ENCODE results near the gene PCDHB1. TPM values are rescaled to one million over a fixed set of nuclear protein-coding genes. Genes with fewer than 3 reads are reported as not detected.
"Not testable (repeated sequence)": the region's sequence is repeated elsewhere in the genome, so short reads cannot be mapped to it uniquely, and the experiment has no call there.

Gene PCDHB1
- total RNA-seq, 6 donors from 2014 or later: 0.09 to 1.0 (median 0.19) TPM

DNA sequence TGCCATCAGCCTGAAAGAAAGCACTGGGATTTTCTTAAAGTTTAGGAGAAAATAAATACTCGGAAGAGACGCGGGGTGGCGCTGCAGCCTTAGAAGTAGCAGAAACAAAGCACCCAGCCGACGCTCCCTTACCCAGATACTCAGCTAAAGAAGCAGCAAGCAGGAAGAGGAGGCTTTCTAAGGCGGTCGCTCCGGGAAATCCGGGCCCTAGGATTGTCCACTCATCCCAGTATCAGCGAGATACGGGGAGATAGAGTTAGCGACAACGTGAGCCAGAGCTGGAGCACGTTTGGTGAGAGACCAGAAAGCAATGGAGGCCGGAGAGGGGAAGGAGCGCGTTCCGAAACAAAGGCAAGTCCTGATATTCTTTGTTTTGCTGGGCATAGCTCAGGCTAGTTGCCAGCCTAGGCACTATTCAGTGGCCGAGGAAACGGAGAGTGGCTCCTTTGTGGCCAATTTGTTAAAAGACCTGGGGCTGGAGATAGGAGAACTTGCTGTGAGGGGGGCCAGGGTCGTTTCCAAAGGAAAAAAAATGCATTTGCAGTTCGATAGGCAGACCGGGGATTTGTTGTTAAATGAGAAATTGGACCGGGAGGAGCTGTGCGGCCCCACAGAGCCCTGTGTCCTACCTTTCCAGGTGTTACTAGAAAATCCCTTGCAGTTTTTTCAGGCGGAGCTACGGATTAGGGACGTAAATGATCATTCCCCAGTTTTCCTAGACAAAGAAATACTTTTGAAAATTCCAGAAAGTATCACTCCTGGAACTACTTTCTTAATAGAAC, 43.5 kb downstream of the PCDHB1 start, which contains the start of gene PCDHB2:
PCDHB2 (plus strand) TSS at position 135 of the 782 bp plus-strand sequence; CDS start at position 311, 176 bp downstream.
- Histone ChIP-seq H3K36me3 (no peaks in the 10 kb centered on the region), H3K27me3 (no peaks in the 10 kb centered on the region), H3K4me1 (no peaks in the 10 kb centered on the region), H3K4me3 (peak within 1 kb of the TSS in 3 of 4 donors; percentile 22 to 38 (median 33)), H3K9me3 (peaks cover 4 to 42% (median 20%) of the 10 kb centered on the region in 4 donors), H3K27ac (peak within 1 kb of the TSS in 1 of 4 donors; percentile 31)
- peak in 1 of 2 donors; percentile 86 for ATAC-seq (ENCODE audit: low FRiP score in 2 of 2)
- WGBS, 2 donors: 19 to 20% methylated on average over 29 of the region's 29 CpGs
- TF ChIP-seq POLR2A (IDR thresholded peaks at IDR 0.05) (no peak), EP300 (IDR thresholded peaks at IDR 0.05) (no peak), POLR2AphosphoS5 (IDR thresholded peaks at IDR 0.05) (no peak)
- TF ChIP-seq, protein P1, sequence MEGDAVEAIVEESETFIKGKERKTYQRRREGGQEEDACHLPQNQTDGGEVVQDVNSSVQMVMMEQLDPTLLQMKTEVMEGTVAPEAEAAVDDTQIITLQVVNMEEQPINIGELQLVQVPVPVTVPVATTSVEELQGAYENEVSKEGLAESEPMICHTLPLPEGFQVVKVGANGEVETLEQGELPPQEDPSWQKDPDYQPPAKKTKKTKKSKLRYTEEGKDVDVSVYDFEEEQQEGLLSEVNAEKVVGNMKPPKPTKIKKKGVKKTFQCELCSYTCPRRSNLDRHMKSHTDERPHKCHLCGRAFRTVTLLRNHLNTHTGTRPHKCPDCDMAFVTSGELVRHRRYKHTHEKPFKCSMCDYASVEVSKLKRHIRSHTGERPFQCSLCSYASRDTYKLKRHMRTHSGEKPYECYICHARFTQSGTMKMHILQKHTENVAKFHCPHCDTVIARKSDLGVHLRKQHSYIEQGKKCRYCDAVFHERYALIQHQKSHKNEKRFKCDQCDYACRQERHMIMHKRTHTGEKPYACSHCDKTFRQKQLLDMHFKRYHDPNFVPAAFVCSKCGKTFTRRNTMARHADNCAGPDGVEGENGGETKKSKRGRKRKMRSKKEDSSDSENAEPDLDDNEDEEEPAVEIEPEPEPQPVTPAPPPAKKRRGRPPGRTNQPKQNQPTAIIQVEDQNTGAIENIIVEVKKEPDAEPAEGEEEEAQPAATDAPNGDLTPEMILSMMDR (IDR thresholded peaks at IDR 0.05): peak in 4 of 6 experiments; percentile 4 to 39 (median 19)
- no peak for DNase-seq

DNA sequence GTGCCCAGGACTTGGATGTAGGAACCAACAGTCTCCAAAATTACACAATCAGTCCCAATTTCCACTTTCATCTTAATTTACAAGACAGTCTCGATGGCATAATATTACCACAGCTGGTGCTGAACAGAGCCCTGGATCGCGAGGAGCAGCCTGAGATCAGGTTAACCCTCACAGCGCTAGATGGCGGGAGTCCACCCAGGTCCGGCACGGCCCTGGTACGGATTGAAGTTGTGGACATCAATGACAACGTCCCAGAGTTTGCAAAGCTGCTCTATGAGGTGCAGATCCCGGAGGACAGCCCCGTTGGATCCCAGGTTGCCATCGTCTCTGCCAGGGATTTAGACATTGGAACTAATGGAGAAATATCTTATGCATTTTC, 44.1 kb downstream of the PCDHB1 start:
- Histone ChIP-seq H3K27ac (no peak overlapping the region), H3K36me3 (no peaks in the 10 kb centered on the region), H3K27me3 (no peaks in the 10 kb centered on the region), H3K4me1 (no peaks in the 10 kb centered on the region), H3K4me3 (peak overlapping the region in 3 of 4 donors; percentile 22 to 38 (median 33)), H3K9me3 (peaks cover 4 to 41% (median 24%) of the 10 kb centered on the region in 4 donors)
- DNase-seq (no peak), ATAC-seq (ENCODE audit: low FRiP score in 2 of 2) (no peak)
- 33 to 41% methylated on average over 8 to 12 of the region's 12 CpGs for WGBS, 2 donors
- TF ChIP-seq EP300 (IDR thresholded peaks at IDR 0.05): no peak
- no peak for TF ChIP-seq POLR2A (IDR thresholded peaks at IDR 0.05)
- no peak for TF ChIP-seq POLR2AphosphoS5 (IDR thresholded peaks at IDR 0.05)
- TF ChIP-seq, protein P1 (IDR thresholded peaks at IDR 0.05): no peak

DNA sequence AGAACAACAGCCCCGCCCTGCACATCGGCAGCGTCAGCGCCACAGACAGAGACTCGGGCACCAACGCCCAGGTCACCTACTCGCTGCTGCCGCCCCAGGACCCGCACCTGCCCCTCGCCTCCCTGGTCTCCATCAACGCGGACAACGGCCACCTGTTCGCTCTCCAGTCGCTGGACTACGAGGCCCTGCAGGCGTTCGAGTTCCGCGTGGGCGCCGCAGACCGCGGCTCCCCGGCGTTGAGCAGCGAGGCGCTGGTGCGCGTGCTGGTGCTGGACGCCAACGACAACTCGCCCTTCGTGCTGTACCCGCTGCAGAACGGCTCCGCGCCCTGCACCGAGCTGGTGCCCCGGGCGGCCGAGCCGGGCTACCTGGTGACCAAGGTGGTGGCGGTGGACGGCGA, 45.0 kb downstream of the PCDHB1 start:
- not testable (repeated sequence) for H3K27ac ChIP-seq; H3K27me3 ChIP-seq; H3K4me3 ChIP-seq; H3K36me3 ChIP-seq; ATAC-seq (ENCODE audit: low FRiP score in 2 of 2); H3K4me1 ChIP-seq
- peak in 1 of 2 donors; percentile 60 for DNase-seq
- peaks cover 4 to 45% (median 33%) of the 10 kb centered on the region in 4 donors for H3K9me3 ChIP-seq
- 40% methylated on average over 2 of the region's 46 CpGs; no CpG with 5 or more reads in 1 of the 2 donors for WGBS, 2 donors

DNA sequence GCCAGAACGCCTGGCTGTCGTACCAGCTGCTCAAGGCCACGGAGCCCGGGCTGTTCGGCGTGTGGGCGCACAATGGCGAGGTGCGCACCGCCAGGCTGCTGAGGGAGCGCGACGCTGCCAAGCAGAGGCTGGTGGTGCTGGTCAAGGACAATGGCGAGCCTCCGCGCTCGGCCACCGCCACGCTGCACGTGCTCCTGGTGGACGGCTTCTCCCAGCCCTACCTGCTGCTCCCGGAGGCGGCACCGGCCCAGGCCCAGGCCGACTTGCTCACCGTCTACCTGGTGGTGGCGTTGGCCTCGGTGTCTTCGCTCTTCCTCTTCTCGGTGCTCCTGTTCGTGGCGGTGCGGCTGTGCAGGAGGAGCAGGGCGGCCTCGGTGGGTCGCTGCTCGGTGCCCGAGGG, 45.4 kb downstream of the PCDHB1 start:
- not testable (repeated sequence) for H3K27me3 ChIP-seq; H3K4me3 ChIP-seq; H3K4me1 ChIP-seq; ATAC-seq (ENCODE audit: low FRiP score in 2 of 2); H3K36me3 ChIP-seq; H3K27ac ChIP-seq
- H3K9me3 ChIP-seq: peaks cover 4 to 49% (median 37%) of the 10 kb centered on the region in 4 donors
- DNase-seq: peak in 1 of 2 donors; percentile 64
- WGBS, 2 donors: 42 to 56% methylated on average over 5 to 23 of the region's 38 CpGs

DNA sequence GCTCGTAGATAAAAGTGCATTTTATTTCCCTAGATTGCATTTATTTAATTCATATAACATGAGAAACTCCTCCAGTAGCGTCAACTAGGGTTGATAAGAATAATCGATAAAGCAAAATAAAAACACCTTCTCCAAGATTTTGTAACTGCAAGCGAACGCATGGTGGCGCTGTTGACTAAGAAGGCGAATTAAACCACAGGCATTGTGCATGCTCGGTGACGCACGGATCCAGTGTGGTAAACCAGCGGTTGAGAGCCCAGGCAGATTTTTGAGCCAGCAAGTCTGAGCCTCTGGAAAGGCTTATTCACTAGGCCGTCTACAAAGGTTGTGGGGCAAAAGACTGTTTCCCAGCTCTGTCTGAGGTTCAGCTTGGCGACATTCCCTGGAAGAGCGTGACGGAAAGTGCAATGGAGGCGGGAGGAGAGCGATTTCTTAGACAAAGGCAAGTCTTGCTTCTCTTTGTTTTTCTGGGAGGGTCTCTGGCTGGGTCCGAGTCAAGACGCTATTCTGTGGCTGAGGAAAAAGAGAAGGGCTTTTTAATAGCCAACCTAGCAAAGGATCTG, 49.1 kb downstream of the PCDHB1 start, which contains the start of gene PCDHB3:
PCDHB3 (plus strand) TSS at position 231 of the 563 bp plus-strand sequence; CDS start at position 408, 177 bp downstream.
- peak in 1 of 2 donors; percentile 53 for ATAC-seq (ENCODE audit: low FRiP score in 2 of 2)
- H3K27me3 ChIP-seq: no peaks in the 10 kb centered on the region
- peak in 1 of 2 donors; percentile 27 for DNase-seq
- 20 to 22% methylated on average over 19 of the region's 19 CpGs for WGBS, 2 donors
- H3K4me3 ChIP-seq: peak within 1 kb of the TSS in 3 of 4 donors; percentile 4 to 24 (median 18)
- peaks cover 3 to 48% (median 23%) of the 10 kb centered on the region in 4 donors for H3K9me3 ChIP-seq
- no peaks in the 10 kb centered on the region for H3K4me1 ChIP-seq
- no peak within 1 kb of the TSS for H3K27ac ChIP-seq
- H3K36me3 ChIP-seq: no peaks in the 10 kb centered on the region
- TF ChIP-seq, protein P1 (IDR thresholded peaks at IDR 0.05): peak in 2 of 6 experiments; percentile 18 to 34
- no peak for TF ChIP-seq POLR2A (IDR thresholded peaks at IDR 0.05)

Measured in upper lobe of left lung (tissue), 6 donors.